GM18861 (cell line): Measurements from ENCODE around the gene DHDH.

Experiments used
- ATAC-seq: cut with Tn5 transposase; IDR thresholded peaks from one replicate; pipeline ENCODE4 v1.9.1; 2021; ENCODE audit not compliant: unreplicated experiment

The DHDH gene

DNA sequence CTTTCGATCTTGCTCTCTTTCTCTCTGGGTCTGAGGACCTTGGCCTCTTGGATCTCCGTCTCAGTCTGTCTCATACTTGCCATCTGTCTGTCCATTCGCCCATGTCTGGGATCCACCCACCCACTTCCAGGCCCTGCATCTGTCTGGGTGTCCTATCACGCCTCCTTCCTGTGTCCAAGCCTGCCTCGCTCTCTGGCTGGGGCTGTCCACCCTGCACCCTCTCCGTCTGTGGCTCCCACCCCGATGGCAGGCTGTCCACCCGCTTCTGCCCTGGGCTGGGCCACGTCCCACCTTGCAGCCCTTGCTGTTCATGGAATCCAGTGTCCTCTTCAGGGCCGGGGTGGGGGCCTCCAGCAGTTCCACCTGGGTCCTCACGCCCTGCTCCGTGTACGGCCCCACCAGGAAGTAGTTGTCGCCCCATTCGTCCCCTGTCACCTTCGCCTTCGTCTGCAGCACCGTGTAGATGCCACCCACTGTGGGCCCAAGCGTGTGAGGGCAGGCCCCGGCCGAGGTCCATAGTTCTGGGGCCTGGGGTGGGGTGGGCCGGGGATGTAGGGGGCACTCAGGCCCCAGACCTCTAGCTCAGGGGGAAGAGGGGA is 57.6 kb downstream of the DHDH start:
- no peak for ATAC-seq

DNA sequence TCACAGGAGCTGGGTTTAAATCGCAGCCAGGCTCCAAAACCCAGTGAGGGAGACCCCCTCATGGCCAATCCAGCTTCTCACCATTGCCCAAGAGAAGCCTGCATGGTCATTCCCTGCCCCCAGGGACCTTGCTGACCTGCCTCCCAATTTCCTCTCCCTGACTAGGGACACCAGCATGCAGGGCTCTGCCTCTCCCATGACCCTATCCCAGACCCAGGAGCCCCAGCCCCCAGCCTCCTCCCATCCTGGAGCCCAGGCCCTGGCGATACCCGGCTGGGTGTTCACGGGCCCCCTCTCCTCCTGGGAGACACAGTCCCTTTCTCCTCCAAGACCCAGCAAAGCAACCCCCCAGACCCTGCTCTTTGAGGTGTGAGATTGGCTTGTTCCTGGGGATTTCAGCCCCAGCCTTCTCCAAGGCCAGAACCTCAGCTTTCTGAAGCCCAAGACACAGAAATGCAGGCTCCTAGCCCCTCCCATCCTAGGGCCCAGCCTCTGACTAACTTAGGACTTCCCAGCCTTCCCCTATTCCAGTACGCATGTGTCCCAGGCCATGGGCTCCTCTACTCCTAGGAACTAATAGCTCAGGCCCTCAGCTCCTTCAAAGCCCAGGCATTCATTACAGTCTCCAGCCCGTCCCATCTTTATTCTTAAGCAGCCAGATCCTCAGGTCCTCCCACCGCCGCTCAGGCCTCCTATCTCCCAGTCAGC is 58.5 kb downstream of the DHDH start:
- no peak for ATAC-seq

DNA sequence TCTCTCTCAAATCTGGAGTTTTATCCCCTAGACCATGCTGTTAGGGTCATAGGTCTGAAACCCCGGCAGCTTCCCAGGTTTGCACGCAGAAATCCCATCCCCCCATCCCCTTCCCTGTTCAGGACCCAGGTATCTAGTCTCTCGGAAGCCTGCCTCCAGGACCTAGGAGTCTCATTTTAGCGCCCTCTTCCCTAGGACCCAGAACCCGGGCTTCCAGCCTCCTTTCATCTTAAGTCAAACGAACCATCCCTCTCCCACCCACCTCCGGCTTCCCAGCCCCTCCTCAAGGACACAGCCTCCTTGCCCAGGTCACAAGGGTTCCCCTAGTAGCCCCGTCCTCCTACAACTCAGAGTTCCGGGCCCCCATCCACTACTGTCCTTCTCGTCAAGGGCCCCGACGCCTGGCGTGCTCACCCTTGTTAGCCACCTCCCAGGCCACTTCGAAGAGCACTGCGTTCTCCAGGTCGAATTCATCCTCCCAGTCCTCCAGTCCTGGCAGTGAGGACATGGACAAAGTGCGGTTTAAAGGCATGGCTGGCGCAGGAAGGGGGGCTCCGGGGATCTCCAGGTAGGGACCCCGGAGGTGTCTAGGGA is 59.2 kb downstream of the DHDH start:
- ATAC-seq: no peak

DNA sequence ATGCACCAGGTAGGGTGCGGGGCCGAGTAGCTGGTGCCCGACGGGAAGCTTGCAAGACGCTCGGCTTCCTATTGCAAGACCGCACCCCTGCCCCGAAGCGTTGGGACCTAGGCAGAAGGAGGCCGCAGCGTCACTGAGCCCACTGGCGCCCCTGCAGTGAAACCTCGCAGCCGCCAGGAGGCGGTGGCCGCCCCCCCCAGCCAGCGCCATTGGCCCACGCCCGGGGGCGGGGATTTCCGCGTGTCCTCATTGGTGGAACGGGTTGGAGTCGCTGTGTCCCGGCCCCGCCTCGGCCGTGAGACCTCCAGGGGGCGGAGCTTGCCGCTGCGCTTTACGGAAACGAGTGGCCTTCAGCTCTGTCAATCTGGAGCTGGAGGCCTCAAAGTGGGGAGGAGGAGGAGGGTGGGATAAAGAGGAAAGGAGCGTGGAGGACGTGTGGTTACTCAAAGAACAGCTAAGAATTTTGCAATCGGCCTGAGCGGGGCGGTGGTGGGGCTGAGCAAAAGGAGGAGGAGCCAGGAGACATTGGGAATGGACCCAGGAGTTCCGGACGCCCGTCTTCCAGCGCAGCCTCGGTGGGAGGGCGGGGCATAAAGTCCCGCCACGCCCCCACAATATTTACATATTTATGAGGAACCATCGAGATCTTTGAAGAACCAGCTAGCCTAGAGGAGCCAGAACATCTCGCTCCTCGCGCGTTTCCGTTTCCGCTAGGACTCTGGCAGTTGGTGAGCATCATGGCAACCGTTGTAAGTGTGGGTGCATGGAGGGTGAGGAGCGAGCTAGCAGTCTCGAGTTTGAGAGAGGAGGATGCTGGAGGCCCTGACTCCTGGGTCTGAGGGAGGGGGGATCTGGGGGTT is 59.9 kb downstream of the DHDH start, which contains the start of the genes GYS1 and RUVBL2:
Gene GYS1, minus strand, starts transcription at position 135 of the 860 bp plus-strand sequence. CDS start 197 bp downstream, outside the sequence.
Gene RUVBL2, plus strand, starts transcription at position 713 of the 860 bp plus-strand sequence. Its CDS starts 25 bp downstream, at position 738.
- peak; percentile 83 for ATAC-seq

DNA sequence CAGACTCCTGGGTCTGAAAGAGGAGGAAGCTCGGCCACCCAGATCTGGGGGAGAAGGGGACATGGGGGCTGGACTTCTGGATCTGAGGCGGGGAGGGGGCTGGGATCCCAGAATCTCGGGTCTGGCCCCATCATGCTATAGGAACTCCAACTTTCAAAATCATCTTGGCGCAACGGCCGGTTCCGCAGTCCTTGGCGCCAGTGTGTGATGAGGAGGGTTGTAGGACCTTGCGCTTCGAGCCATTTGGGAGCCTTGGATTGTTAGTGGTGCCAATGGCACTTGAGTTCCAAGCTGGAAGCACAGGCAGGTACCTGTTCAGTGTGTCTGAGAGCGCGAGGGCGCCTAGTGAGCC is 60.5 kb downstream of the DHDH start:
- no peak for ATAC-seq
